ENCODE data around the gene ROBO1. TPM values are rescaled to one million over a fixed set of nuclear protein-coding genes. Genes with fewer than 3 reads are reported as not detected.

Gene ROBO1
- total RNA-seq, 1 experiment from 2014 or later: 51.2 TPM

DNA sequence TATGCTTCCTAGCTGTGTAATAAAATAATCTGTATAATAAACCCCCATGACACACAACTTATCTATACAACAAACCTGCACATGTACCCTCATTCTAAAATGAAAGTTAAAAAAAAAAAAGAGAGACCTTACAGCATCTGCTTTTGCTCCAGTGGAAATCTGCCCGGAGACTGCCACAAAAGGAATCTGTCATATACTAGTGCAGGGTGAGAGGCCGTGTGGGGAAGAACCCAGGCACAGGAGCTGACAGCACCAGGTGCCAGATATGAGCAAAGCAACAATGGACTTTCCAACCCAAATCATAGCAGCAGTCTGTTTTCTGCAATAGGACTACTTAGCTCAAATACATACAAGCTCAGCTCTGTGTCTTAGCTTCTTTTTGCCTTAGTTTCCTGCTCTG, 346.5 kb downstream of the ROBO1 start:
- DNase-seq (ENCODE audit: low read depth, low spot score): no peak
- in situ Hi-C loops (cut with HindIII; ENCODE audit: low pct_unique_long_range_greater_than_20kb, low sequenced_read_pairs): no loop called here

DNA sequence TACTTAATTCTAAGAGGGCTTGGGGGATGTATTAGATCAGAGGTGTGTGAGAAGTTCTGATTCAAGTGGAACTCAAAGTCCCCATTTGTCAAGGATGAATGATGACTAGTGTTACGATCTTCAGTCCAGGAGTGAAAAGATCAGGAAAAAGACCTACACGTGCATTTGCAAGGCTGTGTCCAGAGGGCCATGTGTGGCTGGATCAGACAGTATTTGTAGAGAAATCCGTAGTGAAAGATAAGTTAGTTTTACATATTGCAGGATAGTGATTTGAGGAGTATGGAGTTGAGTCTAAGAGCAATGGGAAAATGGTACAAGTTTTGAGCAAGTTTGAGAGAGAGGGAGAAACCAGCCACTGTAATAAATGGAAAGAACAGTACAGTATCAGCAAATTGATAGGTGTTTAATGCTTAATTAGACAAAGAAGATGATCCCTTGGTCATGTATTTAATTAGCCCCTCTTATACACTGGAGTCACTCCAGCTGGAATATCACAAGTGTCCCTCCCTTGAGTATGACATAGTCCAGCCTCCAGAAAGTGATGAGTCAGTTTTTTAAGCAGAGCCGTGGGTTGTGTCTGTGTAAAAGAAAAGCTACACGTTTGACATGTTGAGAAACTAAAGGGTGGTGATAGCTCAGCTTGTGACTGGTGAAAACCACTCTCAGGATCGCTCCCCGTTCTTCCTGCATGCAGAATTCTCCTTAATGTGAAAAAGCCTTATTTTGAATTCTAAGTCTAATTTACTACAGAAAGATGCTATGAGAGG, 348.8 kb downstream of the ROBO1 start:
- DNase-seq (ENCODE audit: low read depth, low spot score): no peak
- in situ Hi-C loops (cut with HindIII; ENCODE audit: low pct_unique_long_range_greater_than_20kb, low sequenced_read_pairs): no loop called here

GRCh38 chr3:79415356-79415755, 352.4 kb downstream of the ROBO1 start:
- DNase-seq (ENCODE audit: low read depth, low spot score): no peak
- in situ Hi-C loops (cut with HindIII; ENCODE audit: low pct_unique_long_range_greater_than_20kb, low sequenced_read_pairs): no loop called here

- no peak for DNase-seq (ENCODE audit: low read depth, low spot score)
- in situ Hi-C loops (cut with HindIII; ENCODE audit: low pct_unique_long_range_greater_than_20kb, low sequenced_read_pairs): no loop called here
These were observed 353.0 kb downstream of the ROBO1 start for GRCh38 chr3:79414806-79415205.

DNA sequence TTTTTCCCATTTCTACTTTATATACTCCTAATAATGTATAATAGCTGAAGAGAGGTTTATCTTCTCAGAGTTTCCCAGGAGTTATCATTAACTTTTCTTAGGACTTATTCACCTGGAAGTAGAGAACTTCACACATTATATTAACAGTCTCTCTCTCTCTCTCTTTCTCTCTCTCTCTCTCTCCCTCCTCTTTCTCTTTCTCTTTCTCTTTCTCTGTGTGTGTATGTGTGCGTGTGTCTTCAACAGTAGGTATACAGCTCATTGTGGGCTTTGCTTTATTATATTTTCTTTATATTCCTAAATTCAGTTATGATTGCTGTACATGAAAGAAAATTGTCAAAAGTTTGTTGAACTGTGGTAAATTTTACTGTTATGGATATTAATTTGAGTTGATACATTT, 353.8 kb downstream of the ROBO1 start:
- no peak for DNase-seq (ENCODE audit: low read depth, low spot score)
- in situ Hi-C loops (cut with HindIII; ENCODE audit: low pct_unique_long_range_greater_than_20kb, low sequenced_read_pairs): no loop called here

- DNase-seq (ENCODE audit: low read depth, low spot score): no peak
- in situ Hi-C loops (cut with HindIII; ENCODE audit: low pct_unique_long_range_greater_than_20kb, low sequenced_read_pairs): no loop called here
These were observed 355.3 kb downstream of the ROBO1 start for GRCh38 chr3:79412537-79412936.

DNA sequence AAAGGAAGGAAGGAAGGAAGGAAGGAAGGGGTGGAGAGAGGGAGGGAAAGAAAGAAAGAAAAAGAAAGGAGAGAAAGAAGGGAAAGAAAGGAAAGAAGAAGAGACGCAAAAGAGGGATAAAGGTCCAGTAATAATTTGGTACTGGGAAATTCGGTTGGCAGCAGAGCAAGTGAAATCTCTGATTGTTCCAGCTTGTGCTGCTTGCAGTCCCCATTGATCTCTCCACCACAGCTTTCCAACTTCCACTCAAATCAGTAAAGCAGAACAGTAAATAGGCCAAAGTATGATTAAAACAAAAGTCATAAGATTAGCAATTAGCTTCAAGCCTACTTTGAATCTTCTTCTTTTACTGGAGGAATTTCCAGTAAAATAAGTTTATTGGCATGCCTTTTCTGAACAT, 357.2 kb downstream of the ROBO1 start:
- no peak for DNase-seq (ENCODE audit: low read depth, low spot score)
- in situ Hi-C loops (cut with HindIII; ENCODE audit: low pct_unique_long_range_greater_than_20kb, low sequenced_read_pairs): no loop called here

DNA sequence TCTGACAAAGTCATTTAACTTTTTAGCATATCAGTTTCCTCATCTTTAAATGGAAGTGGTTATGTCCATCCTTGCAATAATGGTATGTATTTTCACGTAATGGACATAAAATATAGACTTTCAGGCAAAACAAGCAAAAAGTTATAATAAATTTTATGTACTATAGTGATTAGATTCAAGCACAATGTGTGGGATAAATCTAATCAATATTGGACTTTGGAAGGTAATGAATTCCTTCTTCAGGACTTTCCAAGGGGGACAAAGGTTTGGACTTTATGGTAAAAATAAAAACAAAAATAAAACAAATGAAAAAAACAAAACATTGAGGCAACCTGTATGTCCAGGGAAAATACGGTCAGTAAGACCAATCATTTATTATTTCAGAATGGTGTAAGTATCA, 357.7 kb downstream of the ROBO1 start:
- in situ Hi-C loops (cut with HindIII; ENCODE audit: low pct_unique_long_range_greater_than_20kb, low sequenced_read_pairs): no loop called here
- DNase-seq (ENCODE audit: low read depth, low spot score): no peak

GRCh38 chr3:79406175-79406574, 361.6 kb downstream of the ROBO1 start:
- in situ Hi-C loops (cut with HindIII; ENCODE audit: low pct_unique_long_range_greater_than_20kb, low sequenced_read_pairs): no loop called here

DNA sequence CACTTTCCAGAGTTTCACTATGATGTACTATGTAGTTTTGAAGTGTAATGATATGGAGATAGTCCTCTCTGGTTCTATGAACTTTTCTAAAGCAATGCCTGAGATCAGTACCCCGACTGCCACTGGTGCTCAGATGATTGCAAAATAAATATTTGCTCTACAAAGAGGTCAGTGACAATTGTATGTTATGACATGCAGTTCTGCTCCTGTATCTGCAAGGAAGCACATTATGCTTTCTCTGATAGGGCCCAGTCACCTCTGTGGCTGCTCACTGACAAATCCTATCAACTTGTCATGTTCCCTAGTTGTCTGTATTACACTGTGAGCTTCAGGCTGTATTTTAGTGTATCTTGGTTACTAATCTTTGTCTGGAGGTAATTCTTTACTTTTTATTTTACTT, 362.6 kb downstream of the ROBO1 start:
- in situ Hi-C loops (cut with HindIII; ENCODE audit: low pct_unique_long_range_greater_than_20kb, low sequenced_read_pairs): no loop called here
- no peak for DNase-seq (ENCODE audit: low read depth, low spot score)

More at GRCh38 chr3:79406175-79406574, 361.6 kb downstream of the ROBO1 start:
- DNase-seq (ENCODE audit: low read depth, low spot score): peak; percentile 20

DNA sequence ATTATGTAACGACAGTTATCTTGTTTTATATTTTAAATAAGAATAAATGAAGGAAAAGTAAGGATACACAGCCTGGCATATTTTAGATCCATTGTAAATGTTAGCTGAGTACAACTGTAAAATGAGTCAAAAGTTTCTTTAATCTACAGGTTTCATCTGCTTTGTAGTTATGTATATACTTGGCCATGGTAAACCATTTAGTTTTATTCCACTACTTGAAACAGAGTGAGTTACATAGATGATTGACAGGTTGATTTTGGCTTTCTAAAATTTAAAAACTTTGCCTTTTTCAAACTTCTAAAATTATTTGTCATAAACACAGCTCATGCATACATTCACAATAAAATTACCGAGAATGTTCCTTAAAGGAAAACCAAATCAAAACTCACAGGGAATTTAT, 371.2 kb downstream of the ROBO1 start:
- in situ Hi-C loops (cut with HindIII; ENCODE audit: low pct_unique_long_range_greater_than_20kb, low sequenced_read_pairs): no loop called here
- DNase-seq (ENCODE audit: low read depth, low spot score): no peak

DNA sequence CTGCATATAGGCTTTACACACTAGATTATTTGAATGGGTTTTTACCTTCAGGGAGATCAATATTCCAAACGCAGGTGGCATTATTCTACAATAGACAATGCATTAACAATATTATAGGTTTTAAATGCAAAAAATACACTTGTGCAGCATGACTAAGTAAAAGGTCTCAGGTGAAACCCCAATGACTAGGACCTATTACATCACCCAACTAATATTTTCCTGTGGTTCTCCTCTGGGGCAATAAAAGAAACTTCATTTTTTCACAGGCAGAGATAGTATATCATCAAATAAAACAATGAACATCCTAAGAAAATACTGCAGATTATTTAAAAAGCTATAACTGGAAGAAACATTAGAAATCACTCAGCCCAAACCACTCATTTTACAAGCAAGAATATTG, 375.3 kb downstream of the ROBO1 start:
- in situ Hi-C loops (cut with HindIII; ENCODE audit: low pct_unique_long_range_greater_than_20kb, low sequenced_read_pairs): no loop called here
- DNase-seq (ENCODE audit: low read depth, low spot score): no peak

- no peak for DNase-seq (ENCODE audit: low read depth, low spot score)
- in situ Hi-C loops (cut with HindIII; ENCODE audit: low pct_unique_long_range_greater_than_20kb, low sequenced_read_pairs): no loop called here
These were observed 377.4 kb downstream of the ROBO1 start for GRCh38 chr3:79390352-79390751.

- DNase-seq (ENCODE audit: low read depth, low spot score): no peak
- in situ Hi-C loops (cut with HindIII; ENCODE audit: low pct_unique_long_range_greater_than_20kb, low sequenced_read_pairs): no loop called here
These were observed 382.6 kb downstream of the ROBO1 start for GRCh38 chr3:79385211-79385610.

- in situ Hi-C loops (cut with HindIII; ENCODE audit: low pct_unique_long_range_greater_than_20kb, low sequenced_read_pairs): no loop called here
- DNase-seq (ENCODE audit: low read depth, low spot score): no peak
These were observed 384.3 kb downstream of the ROBO1 start for GRCh38 chr3:79383402-79384012.

GRCh38 chr3:79380581-79380980, 387.2 kb downstream of the ROBO1 start:
- in situ Hi-C loops (cut with HindIII; ENCODE audit: low pct_unique_long_range_greater_than_20kb, low sequenced_read_pairs): no loop called here
- DNase-seq (ENCODE audit: low read depth, low spot score): no peak

DNA sequence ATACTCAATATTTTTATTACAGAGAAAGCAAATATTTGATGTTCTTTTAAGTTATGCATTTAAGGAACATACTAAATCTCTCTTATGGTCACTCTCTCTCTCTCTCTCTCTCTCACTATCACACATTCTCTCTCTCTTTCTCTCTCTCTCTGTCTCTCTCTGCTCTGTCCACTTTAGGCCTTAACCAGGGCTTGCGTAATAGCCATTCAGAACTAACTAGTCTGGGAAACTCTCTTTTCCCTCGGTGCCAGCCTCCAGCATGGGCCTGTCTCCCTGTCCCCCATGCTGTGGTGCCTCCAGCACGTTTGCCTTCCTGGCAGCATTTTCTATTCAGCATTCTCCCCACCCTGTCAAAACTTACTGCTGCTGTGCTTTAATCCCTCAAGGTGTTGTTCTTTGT, 389.7 kb downstream of the ROBO1 start:
- no peak for DNase-seq (ENCODE audit: low read depth, low spot score)
- in situ Hi-C loops (cut with HindIII; ENCODE audit: low pct_unique_long_range_greater_than_20kb, low sequenced_read_pairs): no loop called here

- peak; percentile 16 for DNase-seq (ENCODE audit: low read depth, low spot score)
- in situ Hi-C loops (cut with HindIII; ENCODE audit: low pct_unique_long_range_greater_than_20kb, low sequenced_read_pairs): no loop called here
These were observed 398.5 kb downstream of the ROBO1 start for GRCh38 chr3:79369306-79369705.

GRCh38 chr3:79368403-79368802, 399.4 kb downstream of the ROBO1 start:
- in situ Hi-C loops (cut with HindIII; ENCODE audit: low pct_unique_long_range_greater_than_20kb, low sequenced_read_pairs): no loop called here
- no peak for DNase-seq (ENCODE audit: low read depth, low spot score)
